Right lobe of liver (tissue), 4 donors: Measurements from ENCODE around the gene CENPH.

Source experiments
- CTCF ChIP-seq, 4 donors: fragments of 200-600 bp in 3 of 4; fragments of 450-650 bp in 1 of 4; IDR thresholded peaks; one replicate each; pipeline versions ENCODE4 v1.5.1 to v1.8.0; 2016 to 2022; ENCODE audit warnings: antibody characterized with exemption in 4 of 4, mild to moderate bottlenecking in 2 of 4
- POLR2A ChIP-seq: fragments of 450-650 bp; IDR thresholded peaks from one replicate; pipeline ENCODE4 v1.6.1; 2017; ENCODE audit warnings: antibody characterized with exemption, mild to moderate bottlenecking
- donor health status: DM: no; HTN: no; CAD: no.
- donor health status: DM: no; HTN: no; CAD: no.
- donor health status: DM: no; HTN: yes; CAD: no.

DNA sequence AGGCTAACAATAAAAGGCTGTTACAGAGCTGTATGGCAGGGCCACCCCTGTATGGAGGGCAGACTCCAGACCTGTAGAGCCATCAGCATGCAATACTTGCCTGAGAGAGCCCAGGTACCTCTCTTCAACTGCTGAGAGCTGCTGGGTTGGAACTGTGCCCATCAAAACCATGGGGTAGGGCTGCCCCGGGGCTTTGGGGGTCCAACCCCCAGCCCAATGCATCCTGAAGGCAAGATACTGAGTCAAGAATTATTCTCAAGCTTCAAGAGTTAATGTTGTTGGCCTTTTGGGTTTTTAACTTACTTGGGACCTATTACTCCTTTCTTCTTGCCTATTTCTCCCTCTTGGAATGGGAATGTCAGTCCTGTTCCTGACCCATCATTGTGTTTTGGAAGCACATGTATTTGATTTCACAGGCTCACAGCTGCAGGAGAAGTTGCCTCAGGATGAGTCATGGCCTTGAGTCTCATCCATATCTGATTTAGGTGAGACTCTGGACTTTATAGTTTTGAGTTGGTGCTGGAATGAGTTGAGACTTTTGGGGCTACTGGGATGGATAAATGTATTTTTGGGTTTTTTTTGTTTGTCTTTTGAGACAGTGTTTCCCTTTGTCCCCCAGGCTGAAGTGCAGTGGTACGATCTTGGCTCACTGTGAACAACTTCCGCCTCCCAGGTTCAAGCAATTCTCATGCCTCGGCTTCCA is 24.3 kb downstream of the CENPH start:
- TF ChIP-seq CTCF (IDR thresholded peaks at IDR 0.05) (no peak), POLR2A (no peak)
